BLaER1 treated with 17β-estradiol and CSF1 and Interleukin-3, amounts not matched to agents 10 nM and 100 nM (cell line): ENCODE results near the gene RNF213.

Experiments used
- H3K27ac ChIP-seq, 11 experiments: shearing (Covaris generic); formaldehyde crosslinking; 2 replicates each; pipeline ENCODE4 v1.8.1; 2022
- H3K27me3 ChIP-seq, 11 experiments: shearing (Covaris generic); formaldehyde crosslinking; 2 replicates each; pipeline ENCODE4 v1.8.1; 2022
- H3K36me3 ChIP-seq, 11 experiments: shearing (Covaris generic); formaldehyde crosslinking; 2 replicates each; pipeline ENCODE4 v1.8.1; 2022
- H3K4me1 ChIP-seq, 10 experiments: shearing (Covaris generic); formaldehyde crosslinking; 2 replicates each; pipeline ENCODE4 v1.8.1; 2022
- H3K4me2 ChIP-seq, 11 experiments: shearing (Covaris generic); formaldehyde crosslinking; 2 replicates each; pipeline ENCODE4 v1.8.1; 2022
- H3K4me3 ChIP-seq, 10 experiments: shearing (Covaris generic); formaldehyde crosslinking; 2 replicates each; pipeline ENCODE4 v1.8.1; 2022
- H3K9ac ChIP-seq, 11 experiments: shearing (Covaris generic); formaldehyde crosslinking; 2 replicates each; pipeline ENCODE4 v1.8.1; 2022
- H3K9me3 ChIP-seq, 11 experiments: shearing (Covaris generic); formaldehyde crosslinking; replicated peaks in 1 of 11; 2 replicates each; pipeline ENCODE4 v1.8.1; 2022
- H4K20me1 ChIP-seq, 11 experiments: shearing (Covaris generic); formaldehyde crosslinking; 2 replicates each; pipeline ENCODE4 v1.8.1; 2022
- Cebpa-rat ChIP-seq, 11 experiments: shearing (Covaris generic); IDR thresholded peaks; 2 replicates each; pipeline ENCODE4 v1.8.1; 2022

Gene RNF213

GRCh38 chr17:80432961-80433550 is 172.4 kb downstream of the RNF213 start:
- Histone ChIP-seq H3K27me3 (no peaks in the 10 kb centered on the region), H3K9ac (no peak overlapping the region), H3K36me3 (no peaks in the 10 kb centered on the region), H3K27ac (no peak overlapping the region), H4K20me1 (peaks cover 0 to 49% (median under 1%) of the 10 kb centered on the region in 11 experiments; a peak in 9 of 22 replicates), H3K4me1 (no peaks in the 10 kb centered on the region), H3K9me3 (no peaks in the 10 kb centered on the region; a peak in 1 of 22 replicates), H3K4me2 (no peak overlapping the region), H3K4me3 (no peak overlapping the region)
- TF ChIP-seq Cebpa-rat (IDR thresholded peaks at IDR 0.05) = no peak

- Histone ChIP-seq H3K9ac (no peak overlapping the region), H3K27ac (no peak overlapping the region), H3K4me1 (no peaks in the 10 kb centered on the region), H4K20me1 (peaks cover 0 to 50% (median 6%) of the 10 kb centered on the region in 11 experiments; a peak in 12 of 22 replicates), H3K27me3 (no peaks in the 10 kb centered on the region), H3K4me3 (no peak overlapping the region), H3K36me3 (no peaks in the 10 kb centered on the region), H3K4me2 (no peak overlapping the region), H3K9me3 (no peaks in the 10 kb centered on the region; a peak in 1 of 22 replicates)
- TF ChIP-seq Cebpa-rat (IDR thresholded peaks at IDR 0.05) = no peak
Measured at GRCh38 chr17:80433916-80434666, 173.4 kb downstream of the RNF213 start.

- no peaks in the 10 kb centered on the region for H3K4me1 ChIP-seq
- no peak overlapping the region for H3K9ac ChIP-seq
- H3K27me3 ChIP-seq = peaks cover 0 to 5% (median 0%) of the 10 kb centered on the region in 11 experiments; a peak in 5 of 22 replicates
- no peak overlapping the region for H3K27ac ChIP-seq
- no peaks in the 10 kb centered on the region for H3K36me3 ChIP-seq
- H3K9me3 ChIP-seq = no peaks in the 10 kb centered on the region; a peak in 1 of 22 replicates
- no peak for TF ChIP-seq Cebpa-rat (IDR thresholded peaks at IDR 0.05)
- H4K20me1 ChIP-seq = peaks cover 0 to 49% (median 23%) of the 10 kb centered on the region in 11 experiments; a peak in 11 of 22 replicates
- H3K4me3 ChIP-seq = no peak overlapping the region
- H3K4me2 ChIP-seq = no peak overlapping the region
Measured at GRCh38 chr17:80437532-80437931, 176.9 kb downstream of the RNF213 start.

- no peak overlapping the region for H3K4me2 ChIP-seq
- H3K4me1 ChIP-seq = no peaks in the 10 kb centered on the region
- peaks cover 0 to 13% (median 5%) of the 10 kb centered on the region in 11 experiments; a peak in 9 of 22 replicates for H3K27me3 ChIP-seq
- no peak overlapping the region for H3K9ac ChIP-seq
- H3K36me3 ChIP-seq = no peaks in the 10 kb centered on the region
- peaks cover 0 to 43% (median 18%) of the 10 kb centered on the region in 11 experiments; a peak in 12 of 22 replicates for H4K20me1 ChIP-seq
- no peaks in the 10 kb centered on the region; a peak in 1 of 22 replicates for H3K9me3 ChIP-seq
- no peak overlapping the region for H3K27ac ChIP-seq
- TF ChIP-seq Cebpa-rat (IDR thresholded peaks at IDR 0.05) = no peak
- H3K4me3 ChIP-seq = no peak overlapping the region
Measured at GRCh38 chr17:80438806-80439205, 178.2 kb downstream of the RNF213 start.

- no peak for TF ChIP-seq Cebpa-rat (IDR thresholded peaks at IDR 0.05)
- H3K9me3 ChIP-seq = no peaks in the 10 kb centered on the region; a peak in 1 of 22 replicates
- H3K36me3 ChIP-seq = no peaks in the 10 kb centered on the region
- H3K4me1 ChIP-seq = no peaks in the 10 kb centered on the region
- H3K4me3 ChIP-seq = no peak overlapping the region
- H3K27ac ChIP-seq = no peak overlapping the region
- no peak overlapping the region for H3K4me2 ChIP-seq
- H4K20me1 ChIP-seq = peaks cover 0 to 43% (median 18%) of the 10 kb centered on the region in 11 experiments; a peak in 12 of 22 replicates
- no peak overlapping the region for H3K9ac ChIP-seq
- peaks cover 0 to 13% (median 5%) of the 10 kb centered on the region in 11 experiments; a peak in 9 of 22 replicates for H3K27me3 ChIP-seq
Measured at GRCh38 chr17:80439499-80439898, 178.8 kb downstream of the RNF213 start.

- TF ChIP-seq Cebpa-rat (IDR thresholded peaks at IDR 0.05) = no peak
- no peak overlapping the region for H3K4me2 ChIP-seq
- H3K27ac ChIP-seq = no peak overlapping the region
- H3K36me3 ChIP-seq = no peaks in the 10 kb centered on the region
- H3K4me1 ChIP-seq = no peaks in the 10 kb centered on the region
- peaks cover 0 to 56% (median 24%) of the 10 kb centered on the region in 11 experiments; a peak in 12 of 22 replicates for H4K20me1 ChIP-seq
- peaks cover 0 to 22% (median 5%) of the 10 kb centered on the region in 11 experiments; a peak in 10 of 22 replicates for H3K27me3 ChIP-seq
- no peaks in the 10 kb centered on the region for H3K9me3 ChIP-seq
- H3K9ac ChIP-seq = no peak overlapping the region
- H3K4me3 ChIP-seq = no peak overlapping the region
Measured at GRCh38 chr17:80441133-80441578, 180.5 kb downstream of the RNF213 start.

- Histone ChIP-seq H4K20me1 (peaks cover 0 to 62% (median 25%) of the 10 kb centered on the region in 11 experiments; a peak in 12 of 22 replicates), H3K36me3 (no peaks in the 10 kb centered on the region), H3K4me3 (no peak overlapping the region), H3K27ac (no peak overlapping the region), H3K4me2 (no peak overlapping the region), H3K27me3 (peaks cover 0 to 22% (median 5%) of the 10 kb centered on the region in 11 experiments; a peak in 10 of 22 replicates), H3K4me1 (no peaks in the 10 kb centered on the region), H3K9me3 (no peaks in the 10 kb centered on the region), H3K9ac (no peak overlapping the region)
- no peak for TF ChIP-seq Cebpa-rat (IDR thresholded peaks at IDR 0.05)
Measured at GRCh38 chr17:80441598-80442322, 181.1 kb downstream of the RNF213 start.

- TF ChIP-seq Cebpa-rat (IDR thresholded peaks at IDR 0.05) = no peak
- H3K27me3 ChIP-seq = peaks cover 0 to 22% (median 5%) of the 10 kb centered on the region in 11 experiments; a peak in 10 of 22 replicates
- no peaks in the 10 kb centered on the region for H3K9me3 ChIP-seq
- H3K4me2 ChIP-seq = no peak overlapping the region
- H3K27ac ChIP-seq = no peak overlapping the region
- H4K20me1 ChIP-seq = peaks cover 0 to 61% (median 25%) of the 10 kb centered on the region in 11 experiments; a peak in 12 of 22 replicates
- H3K4me1 ChIP-seq = no peaks in the 10 kb centered on the region
- H3K4me3 ChIP-seq = no peak overlapping the region
- no peak overlapping the region for H3K9ac ChIP-seq
- no peaks in the 10 kb centered on the region for H3K36me3 ChIP-seq
Measured at GRCh38 chr17:80442323-80442659, 181.6 kb downstream of the RNF213 start.

GRCh38 chr17:80442764-80443163 is 182.1 kb downstream of the RNF213 start:
- Histone ChIP-seq H3K9ac (no peak overlapping the region), H3K36me3 (no peaks in the 10 kb centered on the region), H3K27ac (no peak overlapping the region), H3K27me3 (peaks cover 0 to 22% (median 5%) of the 10 kb centered on the region in 11 experiments; a peak in 10 of 22 replicates), H4K20me1 (peaks cover 0 to 58% (median 25%) of the 10 kb centered on the region in 11 experiments; a peak in 12 of 22 replicates), H3K4me3 (no peak overlapping the region), H3K4me2 (no peak overlapping the region), H3K9me3 (no peaks in the 10 kb centered on the region), H3K4me1 (no peaks in the 10 kb centered on the region)
- no peak for TF ChIP-seq Cebpa-rat (IDR thresholded peaks at IDR 0.05)
